ENCODE results near the gene SMURF2. TPM values are rescaled to one million over a fixed set of nuclear protein-coding genes. Genes with fewer than 3 reads are reported as not detected.

The SMURF2 gene
- total and polyA plus RNA-seq, 9 of the 15 experiments (the other 6 are each of a cell fraction or from before 2014, with no cell fraction given), result 3.8 to 22.0 (median 14.8) TPM

- Histone ChIP-seq H3K79me2 (ENCODE audit: control insufficient read depth, insufficient read depth, low read length) (peaks cover 30% of the 10 kb centered on the region), H3K9me3 (replicated peaks; ENCODE audit: control insufficient read depth, insufficient read depth, low read depth, low read length) (no peaks in the 10 kb centered on the region), H3K9me1 (ENCODE audit: control insufficient read depth, insufficient read depth, low read length) (peaks cover 3% of the 10 kb centered on the region), H3K4me1 (replicated peaks in 1 of 2; ENCODE audit: control insufficient read depth in 2 of 2, insufficient read depth in 2 of 2, low read length in 2 of 2) (peaks cover 10 to 38% of the 10 kb centered on the region in 2 experiments), H3K27ac (ENCODE audit: extremely low read depth, low read depth, low read length) (no peak overlapping the region), H3K9ac (ENCODE audit: insufficient read depth in 1 of 2, low read depth in 2 of 2, low read length in 2 of 2) (no peak overlapping the region), H3K36me3 (ENCODE audit: control insufficient read depth, insufficient read depth, low read length) (no peaks in the 10 kb centered on the region), H3K4me3 (no peak overlapping the region), H3K27me3 (ENCODE audit: control insufficient read depth in 2 of 2, insufficient read depth in 2 of 2, low read length in 2 of 2) (no peaks in the 10 kb centered on the region), H4K20me1 (replicated peaks; ENCODE audit: control insufficient read depth, insufficient read depth, low read length) (no peaks in the 10 kb centered on the region), H3K4me2 (ENCODE audit: insufficient read depth, low read length) (no peak overlapping the region), H2AFZ (ENCODE audit: low read depth, low read length) (no peak overlapping the region)
- DNase-seq (ENCODE audit: extremely low read depth in 1 of 4, low spot score in 3 of 4), result no peak
- no peak for FAIRE-seq
- WGBS (ENCODE audit: insufficient coverage, low coverage, missing lambda C conversion rate), result 31% methylated on average over 4 of the region's 4 CpGs
- ChIA-PET POLR2A (no interaction called here), CTCF (ENCODE audit: low intra/inter-chr PET ratio) (no interaction called here)
- in situ Hi-C loops (cut with MboI) (no loop called here), intact Hi-C loops (cut with micrococcal nuclease) (no loop called here)
- no TSS peak for BruUV-seq (replicated peaks)
- ATAC-seq, result no peak; the same call in 2 of the 3 replicates
- TF ChIP-seq ZNF232 (CRISPR knock-in tag; IDR thresholded peaks at IDR 0.05), result no peak
- no peak for TF ChIP-seq KDM1A (IDR thresholded peaks at IDR 0.05)
- TF ChIP-seq SIN3A (IDR thresholded peaks at IDR 0.05; ENCODE audit: borderline replicate concordance in 2 of 2, control insufficient read depth in 1 of 2, low read depth in 2 of 2, low read length in 2 of 2), result no peak
- no peak for TF ChIP-seq CREB1 (IDR thresholded peaks at IDR 0.05)
- no peak for TF ChIP-seq CREB1 (CRISPR knock-in tag; IDR thresholded peaks at IDR 0.05)
- no peak for TF ChIP-seq NFYB (IDR thresholded peaks at IDR 0.05; ENCODE audit: extremely low read depth, insufficient read length)
- TF ChIP-seq ZNF584 (CRISPR knock-in tag; IDR thresholded peaks at IDR 0.05; ENCODE audit: low read depth), result no peak
- TF ChIP-seq ZBTB17 (CRISPR knock-in tag; IDR thresholded peaks at IDR 0.05), result no peak
- no peak for TF ChIP-seq GTF2E2 (tag; IDR thresholded peaks at IDR 0.05)
- no peak for TF ChIP-seq CXXC5 (CRISPR knock-in tag; IDR thresholded peaks at IDR 0.05)
- no peak for TF ChIP-seq THRAP3 (IDR thresholded peaks at IDR 0.05; ENCODE audit: borderline replicate concordance)
- TF ChIP-seq CCAR2 (IDR thresholded peaks at IDR 0.05; ENCODE audit: low read depth, low read length), result no peak
- no peak for TF ChIP-seq PHF8 (IDR thresholded peaks at IDR 0.05; ENCODE audit: borderline replicate concordance, low read length)
- no peak for TF ChIP-seq ZBTB40 (IDR thresholded peaks at IDR 0.05)
- TF ChIP-seq ZBTB40 (CRISPR knock-in tag; IDR thresholded peaks at IDR 0.05), result no peak
Observed at GRCh38 chr17:64625541-64625940, 36.6 kb downstream of the SMURF2 start.

Measured in K562 (cell line).